Brain microvascular endothelial cell (primary cell): Measurements from ENCODE around the gene CCL4.
"Not testable (repeated sequence)": the region's sequence is repeated elsewhere in the genome, so short reads cannot be mapped to it uniquely, and the experiment has no call there.

ENCODE experiments used
- DNase-seq: peaks from one replicate; pipeline ENCODE4 v3.0.0-alpha.2; 2020
- H3K27ac ChIP-seq: fragments of 250-450 bp; sonication (Bioruptor Pico); 2 replicates; pipeline ENCODE4 v1.5.1; 2020; ENCODE audit warnings: mild to moderate bottlenecking, moderate library complexity
- H3K27me3 ChIP-seq: fragments of 250-450 bp; sonication (Bioruptor Pico); replicated peaks from 2 replicates; pipeline ENCODE4 v1.5.1; 2020; ENCODE audit warnings: mild to moderate bottlenecking
- H3K36me3 ChIP-seq: fragments of 250-450 bp; sonication (Bioruptor Pico); replicated peaks from 2 replicates; pipeline ENCODE4 v1.5.1; 2020; ENCODE audit warnings: mild to moderate bottlenecking
- H3K4me3 ChIP-seq: 2 replicates; pipeline ENCODE4 v1.5.1; 2011; ENCODE audit warnings: low read depth, mild to moderate bottlenecking, control low read depth, low read length, moderate library complexity
- CTCF ChIP-seq: IDR thresholded peaks from 2 replicates; pipeline ENCODE4 v1.5.1; 2011; ENCODE audit warnings: low read depth, mild to moderate bottlenecking, moderate library complexity, low read length, control low read depth, inconsistent platforms; ENCODE audit errors: missing control alignments
- in situ Hi-C: cut with HindIII; loops from 2 replicates; pipeline ENCODE4 v1.10.0; 2017; ENCODE audit warnings: low sequenced_read_pairs, low pct_ligation_motif_present

CCL4 gene

GRCh38 chr17:36107660-36108059, 4.0 kb downstream of the CCL4 start:
- TF ChIP-seq CTCF = no peak
- no peaks in the 10 kb centered on the region for H3K36me3 ChIP-seq
- in situ Hi-C loops = no loop called here
- H3K4me3 ChIP-seq = no peak overlapping the region
- no peak for DNase-seq
- H3K27me3 ChIP-seq = no peaks in the 10 kb centered on the region
- no peak overlapping the region for H3K27ac ChIP-seq

GRCh38 chr17:36108265-36108664, 4.6 kb downstream of the CCL4 start:
- DNase-seq, H3K36me3 ChIP-seq, H3K27me3 ChIP-seq, in situ Hi-C loops, H3K27ac ChIP-seq, H3K4me3 ChIP-seq: not testable (repeated sequence)

- H3K27me3 ChIP-seq = no peaks in the 10 kb centered on the region
- H3K4me3 ChIP-seq = no peak overlapping the region
- TF ChIP-seq CTCF = no peak
- in situ Hi-C loops = no loop called here
- no peaks in the 10 kb centered on the region for H3K36me3 ChIP-seq
- no peak for DNase-seq
- H3K27ac ChIP-seq = no peak overlapping the region
These were observed 7.5 kb downstream of the CCL4 start for GRCh38 chr17:36111068-36111490.

- no peak for DNase-seq
- Histone ChIP-seq H3K4me3 (no peak overlapping the region), H3K27ac (no peak overlapping the region), H3K36me3 (no peaks in the 10 kb centered on the region), H3K27me3 (no peaks in the 10 kb centered on the region)
- in situ Hi-C loops = no loop called here
- no peak for TF ChIP-seq CTCF
These were observed 8.9 kb downstream of the CCL4 start for GRCh38 chr17:36112572-36112971.

- H3K4me3 ChIP-seq, DNase-seq, H3K27ac ChIP-seq, in situ Hi-C loops, H3K36me3 ChIP-seq, H3K27me3 ChIP-seq: not testable (repeated sequence)
These were observed 9.5 kb downstream of the CCL4 start for GRCh38 chr17:36113131-36113530.

GRCh38 chr17:36114971-36115648, 11.5 kb downstream of the CCL4 start:
- H3K27ac ChIP-seq, DNase-seq, in situ Hi-C loops, H3K27me3 ChIP-seq, H3K36me3 ChIP-seq, H3K4me3 ChIP-seq: not testable (repeated sequence)

GRCh38 chr17:36115649-36115977, 12.0 kb downstream of the CCL4 start:
- DNase-seq, H3K4me3 ChIP-seq, H3K27me3 ChIP-seq, in situ Hi-C loops, H3K36me3 ChIP-seq, H3K27ac ChIP-seq: not testable (repeated sequence)

- DNase-seq = no peak
- Histone ChIP-seq H3K4me3 (no peak overlapping the region), H3K27me3 (no peaks in the 10 kb centered on the region), H3K27ac (no peak overlapping the region), H3K36me3 (no peaks in the 10 kb centered on the region)
- in situ Hi-C loops = no loop called here
- no peak for TF ChIP-seq CTCF
These were observed 14.1 kb downstream of the CCL4 start for GRCh38 chr17:36117505-36118382.
